ENCODE results near the gene NPTN. TPM values are rescaled to one million over a fixed set of nuclear protein-coding genes. Genes with fewer than 3 reads are reported as not detected.

NPTN gene
- total RNA-seq, 2 experiments from 2014 or later = 41.5 to 43.2 TPM

DNA sequence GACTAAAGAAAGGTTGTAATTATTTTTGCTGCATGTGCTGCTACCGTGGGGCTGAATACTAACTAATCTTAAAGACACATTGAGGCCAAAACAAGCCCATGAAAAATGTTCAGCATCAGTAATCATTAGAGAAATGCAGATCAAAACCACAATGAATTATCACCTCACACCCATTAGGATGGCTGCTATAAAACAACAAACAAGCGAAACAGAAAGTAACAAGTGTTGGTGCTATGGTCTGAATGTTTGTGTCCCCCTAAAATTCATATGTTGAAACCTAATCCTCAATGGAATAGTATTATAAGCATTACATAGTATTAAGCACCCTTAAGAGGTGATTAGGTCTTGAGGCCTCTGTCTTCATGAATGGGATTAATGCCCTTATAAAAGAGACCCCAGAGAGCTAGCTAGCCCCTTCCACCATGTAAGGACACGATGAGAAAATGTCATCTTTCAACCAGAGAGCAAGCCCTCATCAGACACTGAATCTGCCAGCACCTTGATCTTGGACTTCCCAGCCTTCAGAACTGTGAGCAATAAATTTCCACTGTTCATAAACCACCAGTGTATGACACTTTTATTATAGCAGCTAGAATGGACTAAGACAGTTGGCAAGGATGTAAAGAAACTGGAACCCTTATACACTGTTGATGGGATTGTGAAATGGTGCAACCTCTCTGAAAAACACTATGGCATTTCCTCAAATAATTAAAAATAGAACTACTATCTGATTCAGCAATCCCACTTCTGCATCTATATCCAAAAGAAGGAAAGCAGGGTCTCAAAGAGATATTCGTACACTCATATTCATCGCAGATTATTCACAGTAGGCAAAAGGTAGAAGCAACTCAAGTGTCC, 114.1 kb downstream of the NPTN start:
- intact Hi-C loops (cut with micrococcal nuclease; ENCODE audit: unreplicated experiment) = no loop called here
- Histone ChIP-seq H3K9me2 (ENCODE audit: insufficient read depth, low read length) (no peaks in the 10 kb centered on the region), H3K4me3 (ENCODE audit: low read depth, low read length, poor library complexity, severe bottlenecking) (no peak overlapping the region), H3K27ac (ENCODE audit: low read depth, low read length, poor library complexity, severe bottlenecking) (no peak overlapping the region), H3K4me2 (ENCODE audit: low read length) (no peak overlapping the region), H2AFZ (ENCODE audit: low read length) (no peak overlapping the region), H3K36me3 (ENCODE audit: insufficient read depth, low read length) (no peaks in the 10 kb centered on the region), H3K4me1 (ENCODE audit: insufficient read depth, low read length, poor library complexity, severe bottlenecking) (no peaks in the 10 kb centered on the region), H4K20me1 (ENCODE audit: insufficient read depth, low read length) (no peaks in the 10 kb centered on the region), H3K79me2 (ENCODE audit: insufficient read depth, low read depth, low read length) (no peaks in the 10 kb centered on the region), H3K9me3 (ENCODE audit: low read length) (no peaks in the 10 kb centered on the region)
- no TSS peak for BruUV-seq (replicated peaks)
- no peak for DNase-seq (ENCODE audit: low spot score)
- CTCF ChIA-PET (ENCODE audit: unreplicated experiment) = no interaction called here
- no peak for TF ChIP-seq EZH2phosphoT487 (IDR thresholded peaks at IDR 0.05; ENCODE audit: borderline replicate concordance, low read depth, low read length)
- POLR2A ChIA-PET = no interaction called here

- Histone ChIP-seq H3K4me2 (ENCODE audit: low read length) (no peak overlapping the region), H4K20me1 (ENCODE audit: insufficient read depth, low read length) (no peaks in the 10 kb centered on the region), H3K36me3 (ENCODE audit: insufficient read depth, low read length) (no peaks in the 10 kb centered on the region), H3K79me2 (ENCODE audit: insufficient read depth, low read depth, low read length) (no peaks in the 10 kb centered on the region), H3K4me3 (ENCODE audit: low read depth, low read length, poor library complexity, severe bottlenecking) (no peak overlapping the region), H3K27ac (ENCODE audit: low read depth, low read length, poor library complexity, severe bottlenecking) (no peak overlapping the region), H2AFZ (ENCODE audit: low read length) (no peak overlapping the region), H3K9me2 (ENCODE audit: insufficient read depth, low read length) (no peaks in the 10 kb centered on the region), H3K9me3 (ENCODE audit: low read length) (no peaks in the 10 kb centered on the region), H3K4me1 (ENCODE audit: insufficient read depth, low read length, poor library complexity, severe bottlenecking) (no peaks in the 10 kb centered on the region)
- CTCF ChIA-PET (ENCODE audit: unreplicated experiment) = no interaction called here
- no TSS peak for BruUV-seq (replicated peaks)
- DNase-seq (ENCODE audit: low spot score) = no peak
- TF ChIP-seq CTCF (conservative IDR thresholded peaks at IDR 0.05; ENCODE audit: low read length) (no peak), EZH2phosphoT487 (IDR thresholded peaks at IDR 0.05; ENCODE audit: borderline replicate concordance, low read depth, low read length) (no peak)
- intact Hi-C loops (cut with micrococcal nuclease; ENCODE audit: unreplicated experiment) = no loop called here
- POLR2A ChIA-PET = no interaction called here
Observed at GRCh38 chr15:73518180-73518862, 114.9 kb downstream of the NPTN start.

DNA sequence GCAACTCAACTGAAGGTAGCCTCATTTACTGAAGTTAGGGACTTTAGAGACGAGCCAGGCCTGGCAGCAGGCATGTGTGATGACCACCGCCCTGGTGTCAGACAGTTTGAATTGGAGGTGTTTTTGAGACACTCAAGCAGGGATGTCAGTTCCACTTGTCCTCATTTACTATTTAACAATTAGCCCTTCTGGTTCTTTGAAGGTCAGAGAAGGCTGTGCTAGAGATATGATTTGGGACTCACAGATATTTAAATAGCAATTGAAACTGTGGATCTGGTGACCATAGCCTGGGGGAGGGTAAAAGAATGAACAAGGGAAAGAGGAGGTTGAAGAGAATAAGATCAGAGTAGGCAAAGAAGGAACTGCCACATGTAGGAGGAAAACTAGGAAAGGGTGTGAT, 115.6 kb downstream of the NPTN start:
- no peak for DNase-seq (ENCODE audit: low spot score)
- Histone ChIP-seq H3K4me2 (ENCODE audit: low read length) (no peak overlapping the region), H3K79me2 (ENCODE audit: insufficient read depth, low read depth, low read length) (no peaks in the 10 kb centered on the region), H3K9me2 (ENCODE audit: insufficient read depth, low read length) (no peaks in the 10 kb centered on the region), H3K9me3 (ENCODE audit: low read length) (no peaks in the 10 kb centered on the region), H3K36me3 (ENCODE audit: insufficient read depth, low read length) (no peaks in the 10 kb centered on the region), H2AFZ (ENCODE audit: low read length) (no peak overlapping the region), H3K4me3 (ENCODE audit: low read depth, low read length, poor library complexity, severe bottlenecking) (no peak overlapping the region), H3K27ac (ENCODE audit: low read depth, low read length, poor library complexity, severe bottlenecking) (no peak overlapping the region), H4K20me1 (ENCODE audit: insufficient read depth, low read length) (no peaks in the 10 kb centered on the region), H3K4me1 (ENCODE audit: insufficient read depth, low read length, poor library complexity, severe bottlenecking) (no peaks in the 10 kb centered on the region)
- BruUV-seq (replicated peaks) = no TSS peak
- intact Hi-C loops (cut with micrococcal nuclease; ENCODE audit: unreplicated experiment) = no loop called here
- ChIA-PET POLR2A (no interaction called here), CTCF (ENCODE audit: unreplicated experiment) (no interaction called here)
- no peak for TF ChIP-seq EZH2phosphoT487 (IDR thresholded peaks at IDR 0.05; ENCODE audit: borderline replicate concordance, low read depth, low read length)
- TF ChIP-seq CTCF (conservative IDR thresholded peaks at IDR 0.05; ENCODE audit: low read length) = no peak
